ENCODE measurements around the gene STK38. TPM values are rescaled to one million over a fixed set of nuclear protein-coding genes. Genes with fewer than 3 reads are reported as not detected.

Gene STK38
- total RNA-seq, 1 donor from 2014 or later: 41.4 TPM

DNA sequence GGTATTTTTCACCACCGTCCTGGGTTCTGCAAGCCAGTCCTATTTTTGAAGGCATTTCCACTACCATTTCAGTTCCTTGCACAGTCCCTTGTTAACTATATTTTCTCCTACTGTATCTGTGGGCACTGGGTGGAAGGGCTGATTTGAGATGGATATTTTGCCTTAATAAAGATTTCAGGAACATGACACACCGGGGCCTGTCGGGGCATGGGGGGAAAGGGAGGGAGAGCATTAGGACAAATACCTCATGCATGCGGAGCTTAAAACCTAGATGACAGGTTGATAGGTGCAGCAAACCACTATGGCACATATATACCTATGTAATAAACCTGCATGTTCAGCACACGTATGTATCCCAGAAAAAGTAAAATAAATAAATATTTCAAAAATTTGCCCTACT lies 22.4 kb downstream of the STK38 start:
- TF ChIP-seq, protein P1, sequence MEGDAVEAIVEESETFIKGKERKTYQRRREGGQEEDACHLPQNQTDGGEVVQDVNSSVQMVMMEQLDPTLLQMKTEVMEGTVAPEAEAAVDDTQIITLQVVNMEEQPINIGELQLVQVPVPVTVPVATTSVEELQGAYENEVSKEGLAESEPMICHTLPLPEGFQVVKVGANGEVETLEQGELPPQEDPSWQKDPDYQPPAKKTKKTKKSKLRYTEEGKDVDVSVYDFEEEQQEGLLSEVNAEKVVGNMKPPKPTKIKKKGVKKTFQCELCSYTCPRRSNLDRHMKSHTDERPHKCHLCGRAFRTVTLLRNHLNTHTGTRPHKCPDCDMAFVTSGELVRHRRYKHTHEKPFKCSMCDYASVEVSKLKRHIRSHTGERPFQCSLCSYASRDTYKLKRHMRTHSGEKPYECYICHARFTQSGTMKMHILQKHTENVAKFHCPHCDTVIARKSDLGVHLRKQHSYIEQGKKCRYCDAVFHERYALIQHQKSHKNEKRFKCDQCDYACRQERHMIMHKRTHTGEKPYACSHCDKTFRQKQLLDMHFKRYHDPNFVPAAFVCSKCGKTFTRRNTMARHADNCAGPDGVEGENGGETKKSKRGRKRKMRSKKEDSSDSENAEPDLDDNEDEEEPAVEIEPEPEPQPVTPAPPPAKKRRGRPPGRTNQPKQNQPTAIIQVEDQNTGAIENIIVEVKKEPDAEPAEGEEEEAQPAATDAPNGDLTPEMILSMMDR (IDR thresholded peaks at IDR 0.05; ENCODE audit: unreplicated experiment): no peak
- Mint-ChIP-seq H3K9me3 (ENCODE audit: unreplicated experiment) (no peaks in the 10 kb centered on the region), H3K27me3 (ENCODE audit: unreplicated experiment) (no peaks in the 10 kb centered on the region), H3K27ac (ENCODE audit: unreplicated experiment) (no peak overlapping the region), H3K4me1 (ENCODE audit: unreplicated experiment) (peaks cover 10% of the 10 kb centered on the region), H3K36me3 (ENCODE audit: low read depth, unreplicated experiment) (peaks cover 33% of the 10 kb centered on the region), H3K4me3 (ENCODE audit: unreplicated experiment) (no peak overlapping the region)
- no peak for DNase-seq (ENCODE audit: low spot score)

DNA sequence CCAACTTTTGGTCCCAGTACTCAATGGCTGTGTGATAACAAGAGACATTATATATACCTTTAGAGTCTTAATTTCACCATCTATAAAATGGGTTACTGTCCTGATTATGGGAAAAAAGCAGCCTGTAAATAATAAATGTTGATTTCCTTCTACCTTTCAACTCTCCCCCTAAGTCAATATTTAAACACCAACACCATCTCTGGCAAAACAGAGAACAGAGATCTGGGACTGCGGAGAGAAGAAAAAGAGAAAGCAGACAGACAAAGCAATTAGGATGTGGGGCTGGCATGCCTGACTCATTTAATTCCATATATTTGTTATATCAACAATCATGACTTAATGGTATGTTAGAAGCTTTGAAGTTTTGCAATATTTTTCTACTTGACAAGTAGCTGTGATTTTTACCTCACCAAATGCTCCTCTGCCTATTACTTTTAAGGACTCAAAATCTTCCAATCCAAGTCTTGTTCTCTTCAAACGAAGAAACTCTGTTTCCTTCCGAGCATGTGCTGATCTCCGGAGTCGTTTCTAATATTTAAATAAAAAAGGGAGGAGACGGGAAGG lies 23.3 kb downstream of the STK38 start:
- TF ChIP-seq, protein P1 (IDR thresholded peaks at IDR 0.05; ENCODE audit: unreplicated experiment): no peak
- Mint-ChIP-seq H3K9me3 (ENCODE audit: unreplicated experiment) (no peaks in the 10 kb centered on the region), H3K4me3 (ENCODE audit: unreplicated experiment) (no peak overlapping the region), H3K4me1 (ENCODE audit: unreplicated experiment) (peaks cover 8% of the 10 kb centered on the region), H3K36me3 (ENCODE audit: low read depth, unreplicated experiment) (peaks cover 27% of the 10 kb centered on the region), H3K27me3 (ENCODE audit: unreplicated experiment) (no peaks in the 10 kb centered on the region), H3K27ac (ENCODE audit: unreplicated experiment) (no peak overlapping the region)
- DNase-seq (ENCODE audit: low spot score): no peak

DNA sequence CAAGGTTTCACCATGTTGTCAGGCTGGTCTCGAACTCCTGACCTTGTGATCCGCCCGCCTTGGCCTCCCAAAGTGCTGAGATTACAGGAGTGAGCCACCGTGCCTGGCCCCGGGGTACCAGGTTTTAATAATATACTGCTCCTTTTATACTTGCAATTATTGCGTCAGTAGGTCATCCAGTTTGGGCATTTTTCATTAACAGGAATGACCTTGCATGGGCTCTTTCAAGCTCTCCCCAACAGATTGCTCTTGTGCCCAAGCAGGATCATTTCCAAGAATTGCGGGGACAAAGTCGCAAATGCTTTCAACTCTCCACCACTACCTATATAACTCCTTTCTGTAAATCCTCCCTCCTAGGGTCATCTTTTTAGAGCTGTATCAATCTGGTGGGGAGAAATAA lies 23.8 kb downstream of the STK38 start:
- no peaks in the 10 kb centered on the region for H3K27me3 Mint-ChIP-seq (ENCODE audit: unreplicated experiment)
- peaks cover 7% of the 10 kb centered on the region for H3K4me1 Mint-ChIP-seq (ENCODE audit: unreplicated experiment)
- DNase-seq (ENCODE audit: low spot score): no peak
- H3K9me3 Mint-ChIP-seq (ENCODE audit: unreplicated experiment): no peaks in the 10 kb centered on the region
- H3K4me3 Mint-ChIP-seq (ENCODE audit: unreplicated experiment): no peak overlapping the region
- peaks cover 27% of the 10 kb centered on the region for H3K36me3 Mint-ChIP-seq (ENCODE audit: low read depth, unreplicated experiment)
- no peak overlapping the region for H3K27ac Mint-ChIP-seq (ENCODE audit: unreplicated experiment)
- TF ChIP-seq, protein P1 (IDR thresholded peaks at IDR 0.05; ENCODE audit: unreplicated experiment): no peak

DNA sequence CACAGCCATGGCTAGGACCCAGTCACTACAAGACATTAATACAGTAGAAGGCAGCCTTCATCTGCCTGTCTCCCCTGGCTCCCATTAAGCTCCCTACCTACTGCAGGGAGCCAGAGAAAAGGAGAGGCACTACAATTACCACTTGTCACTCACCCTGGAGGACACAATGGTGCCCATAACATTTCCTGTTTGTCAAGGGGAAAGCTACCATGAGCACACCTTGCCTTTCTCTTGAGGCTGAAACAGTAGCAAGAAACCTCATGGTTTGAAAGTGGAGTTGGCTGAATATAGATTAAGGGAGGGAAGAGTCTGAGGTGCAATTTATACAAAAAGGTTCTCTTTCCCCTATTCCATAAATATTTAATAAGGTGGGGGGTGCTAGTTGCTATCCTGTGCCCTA lies 27.9 kb downstream of the STK38 start:
- Mint-ChIP-seq H3K36me3 (ENCODE audit: low read depth, unreplicated experiment) (peaks cover 23% of the 10 kb centered on the region), H3K4me1 (ENCODE audit: unreplicated experiment) (peaks cover 2% of the 10 kb centered on the region), H3K27ac (ENCODE audit: unreplicated experiment) (no peak overlapping the region), H3K27me3 (ENCODE audit: unreplicated experiment) (no peaks in the 10 kb centered on the region), H3K4me3 (ENCODE audit: unreplicated experiment) (no peak overlapping the region), H3K9me3 (ENCODE audit: unreplicated experiment) (no peaks in the 10 kb centered on the region)
- TF ChIP-seq, protein P1 (IDR thresholded peaks at IDR 0.05; ENCODE audit: unreplicated experiment): no peak
- DNase-seq (ENCODE audit: low spot score): no peak

DNA sequence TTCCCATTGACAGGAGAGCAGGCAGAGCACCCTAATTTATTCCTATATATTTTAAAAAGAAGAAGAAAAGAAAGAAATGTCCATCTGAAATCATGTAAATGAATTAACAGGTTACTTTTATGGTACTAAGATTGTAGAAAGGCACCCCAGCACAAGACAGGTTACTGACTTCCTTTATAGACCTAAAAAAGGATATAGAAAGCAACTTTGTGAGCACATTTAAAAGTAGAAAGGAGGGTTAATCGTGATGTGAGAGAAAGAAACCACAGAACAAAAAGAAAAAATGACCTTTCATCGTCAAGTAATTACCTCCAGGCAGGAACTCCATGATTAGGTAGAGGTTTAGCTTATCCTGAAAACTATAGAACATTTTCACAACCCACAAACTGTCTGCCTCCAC lies 29.9 kb downstream of the STK38 start:
- Mint-ChIP-seq H3K27ac (ENCODE audit: unreplicated experiment) (no peak overlapping the region), H3K9me3 (ENCODE audit: unreplicated experiment) (no peaks in the 10 kb centered on the region), H3K36me3 (ENCODE audit: low read depth, unreplicated experiment) (peaks cover 20% of the 10 kb centered on the region), H3K4me3 (ENCODE audit: unreplicated experiment) (no peak overlapping the region), H3K4me1 (ENCODE audit: unreplicated experiment) (peaks cover 2% of the 10 kb centered on the region), H3K27me3 (ENCODE audit: unreplicated experiment) (no peaks in the 10 kb centered on the region)
- TF ChIP-seq, protein P1 (IDR thresholded peaks at IDR 0.05; ENCODE audit: unreplicated experiment): no peak
- no peak for DNase-seq (ENCODE audit: low spot score)

Measured in endothelial cell (in vitro differentiated cells).